Muscle of back (tissue), 11 donors: Measurements from ENCODE around the gene RFNG. TPM values are rescaled to one million over a fixed set of nuclear protein-coding genes. Genes with fewer than 3 reads are reported as not detected.

Experiments
- DNase-seq, 3 donors: peaks; one replicate each; pipeline versions ENCODE4 v3.0.0 to v3.0.0-alpha.2; 2013
- polyA plus RNA-seq, 10 donors: library from polyadenylated mRNA; unstranded; fragments of 120-200 nt; gene quantifications; one replicate each; pipeline ENCODE4 v1.2.1, GENCODE V29; 2013; ENCODE audit not compliant: insufficient read length in 10 of 10

Gene RFNG
- polyA plus RNA-seq, 10 donors = 18.2 to 39.0 (median 29.2) TPM

- no peak for DNase-seq
Observed at GRCh38 chr17:82004517-82005455, 46.8 kb downstream of the RFNG start.

DNA sequence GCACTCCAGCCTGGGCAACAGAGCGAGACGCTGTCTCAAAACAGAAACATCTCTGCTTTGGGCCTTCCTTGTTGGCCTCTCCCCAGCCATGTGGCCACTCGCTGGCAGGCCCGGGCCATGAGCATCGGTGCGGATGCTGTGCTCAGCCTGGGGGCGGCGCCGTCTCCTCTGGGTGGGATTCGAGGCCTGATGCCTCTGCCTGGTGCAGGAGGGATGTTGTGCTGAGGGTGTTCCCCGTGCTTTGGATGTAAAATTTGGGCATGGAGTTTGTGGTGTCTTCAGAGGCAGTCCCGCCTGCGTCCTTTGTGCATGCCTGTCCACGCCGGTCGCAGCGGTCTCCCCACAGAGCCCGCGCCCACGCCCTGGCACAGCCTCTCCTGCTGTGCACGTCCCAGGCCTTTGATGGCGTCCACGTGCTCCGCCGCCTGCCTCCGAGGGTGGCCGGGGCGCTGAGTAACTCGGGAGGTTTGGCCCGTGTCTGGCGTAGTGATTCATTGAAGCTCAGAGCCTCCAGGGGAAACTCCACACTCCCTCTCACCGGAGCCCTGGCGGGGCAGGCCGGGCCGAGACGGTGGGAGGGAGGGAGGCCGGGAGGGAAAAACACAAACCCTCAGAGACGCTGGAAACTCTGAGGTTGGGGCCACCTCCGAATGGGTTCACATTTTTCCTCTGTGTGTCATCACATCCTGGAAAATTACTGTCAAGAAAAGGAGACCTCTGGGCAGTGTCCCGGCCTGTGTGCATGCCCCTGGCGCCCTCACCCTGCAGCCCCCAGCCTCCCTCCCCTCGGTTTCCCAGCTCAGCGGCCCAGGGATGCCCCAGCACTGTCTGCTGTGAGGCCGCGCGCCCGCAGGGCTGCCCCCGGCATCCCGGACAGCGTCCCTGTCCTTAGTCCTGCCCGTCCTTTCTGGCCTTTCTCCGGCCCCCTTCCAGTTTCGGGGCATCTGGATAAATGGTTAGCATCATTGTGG, 47.9 kb downstream of the RFNG start:
- DNase-seq = peak; percentile 40 to 92 (median 65)

- DNase-seq = no peak
Observed at GRCh38 chr17:82001571-82002056, 50.0 kb downstream of the RFNG start.

DNA sequence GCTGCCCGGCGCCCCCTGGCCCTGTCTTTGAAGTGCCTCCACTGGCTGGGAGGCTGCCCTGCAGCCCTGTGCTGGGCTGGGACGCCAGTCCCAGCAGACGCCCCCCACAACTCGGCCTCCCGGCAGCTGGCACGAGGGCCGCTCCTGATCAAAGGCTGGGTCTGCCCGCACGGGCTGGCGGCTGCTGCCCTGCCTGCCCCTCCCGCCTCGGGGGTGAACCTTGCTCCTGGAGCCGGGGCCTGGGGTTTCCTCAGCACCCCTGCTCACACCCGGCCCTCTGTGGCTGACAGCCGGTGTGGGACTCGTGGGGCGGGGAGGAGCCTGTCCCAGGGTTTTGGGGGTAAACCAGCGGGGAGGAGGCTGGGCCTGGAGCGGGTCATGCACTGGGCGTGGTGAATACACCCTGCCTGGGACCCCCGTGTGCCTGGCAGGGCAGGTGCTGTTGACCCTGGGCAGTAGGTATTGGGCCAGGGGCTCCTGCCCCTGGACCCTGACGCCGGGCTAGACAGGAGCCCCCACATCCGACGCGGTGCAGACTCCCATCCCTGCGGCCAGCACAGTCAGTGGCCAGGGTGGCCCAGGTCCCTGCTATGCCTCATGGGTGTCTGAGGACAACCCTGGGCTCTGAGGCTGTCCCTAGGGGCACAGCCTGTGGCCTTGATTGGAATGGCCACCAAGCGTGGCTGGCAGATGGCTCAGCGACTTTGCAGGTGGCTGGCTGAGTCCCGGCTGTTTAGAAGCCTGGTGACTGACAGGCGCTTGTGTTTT, 50.6 kb downstream of the RFNG start:
- DNase-seq = peak in 1 of 3 donors; percentile 49

GRCh38 chr17:81999976-82000802, 51.4 kb downstream of the RFNG start:
- no peak for DNase-seq

DNA sequence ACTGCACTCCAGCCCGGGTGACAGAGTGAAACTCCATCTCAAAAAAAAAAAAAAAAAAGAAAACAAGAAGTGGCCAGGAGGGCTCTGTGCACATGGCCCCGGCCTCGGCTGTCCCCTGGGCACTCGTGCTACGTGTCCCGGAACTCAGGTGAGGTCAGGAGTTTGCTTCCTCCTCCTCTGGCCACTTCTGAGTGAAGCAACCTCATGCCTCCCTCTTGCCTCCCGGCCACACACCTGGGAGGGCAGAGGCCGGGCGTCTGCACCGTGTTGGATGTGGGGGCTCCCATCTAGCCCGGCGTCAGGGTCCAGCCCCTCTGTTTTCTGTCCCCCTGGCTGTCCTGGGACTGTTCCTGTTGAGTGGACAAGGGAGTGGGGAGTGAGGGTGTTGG, 52.0 kb downstream of the RFNG start:
- DNase-seq = no peak

DNA sequence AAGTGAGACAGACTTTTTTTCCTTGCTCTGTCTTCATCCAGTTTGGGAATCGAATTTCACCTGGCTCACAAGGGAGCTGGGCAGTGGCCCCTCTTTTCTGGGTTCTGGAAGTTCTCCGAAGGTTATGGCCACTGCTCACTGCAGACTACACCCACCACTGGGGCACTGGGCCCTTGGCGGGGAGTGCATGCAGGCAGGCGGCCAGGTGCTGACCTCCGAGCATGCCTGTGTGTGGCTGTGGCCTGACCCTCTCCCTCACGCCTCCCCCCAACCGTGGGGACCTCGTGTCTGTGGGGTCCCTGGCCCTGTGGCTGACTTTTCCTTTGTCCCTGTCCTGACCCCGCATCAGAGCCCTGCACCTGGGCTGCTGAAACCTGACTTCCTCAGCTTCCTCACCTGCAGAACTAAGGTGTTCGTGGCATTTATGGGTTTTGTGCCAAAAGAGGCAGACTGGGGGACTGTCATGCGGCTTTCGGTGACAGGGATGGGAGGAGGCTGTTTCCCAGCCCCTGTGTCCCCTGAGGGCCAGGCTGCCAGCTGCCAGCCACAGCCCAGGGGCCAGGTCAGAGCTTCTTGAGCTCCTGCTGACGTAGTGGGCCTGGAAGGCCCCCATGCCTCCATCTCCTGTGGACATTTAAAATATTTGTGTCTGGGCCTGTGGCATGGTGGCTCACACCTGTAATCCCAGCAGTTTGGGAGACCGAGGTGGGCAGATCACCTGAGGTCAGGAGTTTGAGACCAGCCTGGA, 52.7 kb downstream of the RFNG start:
- DNase-seq = peak in 1 of 3 donors; percentile 49

GRCh38 chr17:81998212-81998611, 53.4 kb downstream of the RFNG start:
- DNase-seq = no peak

Other genes with a start within 250 kb of the RFNG start
- under 1 TPM in 1 of 10 donors, not detected in 9; 0.10 TPM for gene GCGR, start 247.7 kb downstream of the RFNG start, polyA plus RNA-seq
- 100 to 1,000 TPM in 5 of 10 donors, 10 to 100 TPM in 5; 67.2 to 139 (median 102) TPM for gene MCRIP1, start 218.5 kb downstream of the RFNG start, polyA plus RNA-seq
- 10 to 100 TPM; 13.2 to 84.6 (median 36.4) TPM for gene PPP1R27, start 216.8 kb downstream of the RFNG start, polyA plus RNA-seq
- gene P4HB, start 191.3 kb downstream of the RFNG start, polyA plus RNA-seq = 100 to 1,000 TPM; 359 to 534 (median 424) TPM
- 100 to 1,000 TPM; 128 to 225 (median 163) TPM for gene ARHGDIA, start 180.5 kb downstream of the RFNG start, polyA plus RNA-seq
- 10 to 100 TPM; 49.7 to 81.7 (median 60.7) TPM for gene ALYREF, start 160.2 kb downstream of the RFNG start, polyA plus RNA-seq
- gene ANAPC11, start 160.1 kb downstream of the RFNG start, polyA plus RNA-seq = 100 to 1,000 TPM in 4 of 10 donors, 10 to 100 TPM in 6; 77.7 to 136 (median 93.3) TPM
- 1 to 10 TPM in 2 of 10 donors, under 1 TPM in 5, not detected in 3; 0.13 to 1.2 (median 0.64) TPM for gene NPB, start 149.6 kb downstream of the RFNG start, polyA plus RNA-seq
- 10 to 100 TPM in 6 of 10 donors, 1 to 10 TPM in 4; 7.9 to 14.0 (median 10.2) TPM for gene PCYT2, start 140.4 kb downstream of the RFNG start, polyA plus RNA-seq
- gene SIRT7, start 133.6 kb downstream of the RFNG start, polyA plus RNA-seq = 1 to 10 TPM; 5.3 to 9.4 (median 6.9) TPM
- 10 to 100 TPM; 12.3 to 14.8 (median 13.9) TPM for gene MAFG, start 124.1 kb downstream of the RFNG start, polyA plus RNA-seq
- 100 to 1,000 TPM in 1 of 10 donors, 10 to 100 TPM in 9; 52.3 to 103 (median 61.8) TPM for gene PYCR1, start 114.5 kb downstream of the RFNG start, polyA plus RNA-seq
- gene MYADML2, start 104.6 kb downstream of the RFNG start, polyA plus RNA-seq = 10 to 100 TPM in 9 of 10 donors, 1 to 10 TPM in 1; 8.9 to 29.8 (median 22.3) TPM
- gene NOTUM, start 90.6 kb downstream of the RFNG start, polyA plus RNA-seq = 1 to 10 TPM; 1.5 to 4.2 (median 2.8) TPM
- 10 to 100 TPM; 15.5 to 28.4 (median 21.6) TPM for gene ASPSCR1, start 74.2 kb downstream of the RFNG start, polyA plus RNA-seq
- gene CENPX, start 28.9 kb downstream of the RFNG start, polyA plus RNA-seq = 10 to 100 TPM; 26.6 to 42.8 (median 31.0) TPM
- 10 to 100 TPM in 3 of 10 donors, 1 to 10 TPM in 7; 5.3 to 12.7 (median 8.5) TPM for gene LRRC45, start 28.5 kb downstream of the RFNG start, polyA plus RNA-seq
- gene RAC3, start 20.1 kb downstream of the RFNG start, polyA plus RNA-seq = 10 to 100 TPM in 2 of 10 donors, 1 to 10 TPM in 8; 4.7 to 27.6 (median 8.2) TPM
- 10 to 100 TPM; 20.6 to 42.5 (median 35.0) TPM for gene DCXR, start 14.1 kb downstream of the RFNG start, polyA plus RNA-seq
- gene GPS1, start 87 bp upstream of the RFNG start, polyA plus RNA-seq = 10 to 100 TPM; 60.4 to 72.8 (median 66.1) TPM
- 10 to 100 TPM; 43.1 to 61.5 (median 53.2) TPM for gene DUS1L, start 14.0 kb upstream of the RFNG start, polyA plus RNA-seq
- 10 to 100 TPM; 17.6 to 47.7 (median 28.6) TPM for gene FASN, start 46.4 kb upstream of the RFNG start, polyA plus RNA-seq
- gene CCDC57, start 161.0 kb upstream of the RFNG start, polyA plus RNA-seq = 10 to 100 TPM; 15.7 to 32.8 (median 22.1) TPM
- gene SLC16A3, start 177.2 kb upstream of the RFNG start, polyA plus RNA-seq = 10 to 100 TPM; 20.2 to 39.1 (median 23.3) TPM
- gene CSNK1D, start 221.9 kb upstream of the RFNG start, polyA plus RNA-seq = 10 to 100 TPM; 60.6 to 74.0 (median 65.9) TPM